ENCODE data around the gene RNASEH2B. TPM values are rescaled to one million over a fixed set of nuclear protein-coding genes. Genes with fewer than 3 reads are reported as not detected.

Gene RNASEH2B
- total and polyA plus RNA-seq, 2 donors, result 187 to 349 TPM

DNA sequence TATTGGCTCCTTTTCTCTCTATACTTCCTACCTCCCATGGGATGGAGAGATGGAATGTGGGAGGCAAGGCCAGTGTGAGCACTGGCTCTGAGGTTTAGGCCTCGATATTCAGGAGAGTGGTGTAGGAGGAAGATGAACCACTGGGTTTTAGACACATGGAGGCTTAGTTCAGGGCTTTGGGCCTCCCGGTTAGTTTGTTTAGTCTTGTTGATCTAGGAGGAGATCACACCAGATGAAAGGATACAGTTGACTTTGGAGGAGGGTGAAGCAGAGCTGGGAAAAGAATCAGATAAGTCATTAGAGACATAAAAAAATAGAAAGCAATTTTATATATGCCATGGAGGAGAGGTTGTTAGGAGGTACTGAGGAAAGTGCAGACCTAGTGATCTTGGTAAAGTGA is 30.9 kb downstream of the RNASEH2B start:
- Histone ChIP-seq H3K36me3 (ENCODE audit: control insufficient read depth in 2 of 2, insufficient read depth in 2 of 2, low read length in 1 of 2) (peaks cover 46 to 86% of the 10 kb centered on the region in 2 donors), H3K4me3 (ENCODE audit: low read length in 2 of 2) (no peak overlapping the region), H3K9me3 (ENCODE audit: control insufficient read depth in 2 of 2, insufficient read depth in 1 of 2, low read length in 1 of 2) (peaks cover 1 to 3% of the 10 kb centered on the region in 2 donors), H3K27ac (ENCODE audit: low read depth in 1 of 2, low read length in 1 of 2) (no peak overlapping the region), H3K27me3 (ENCODE audit: control insufficient read depth in 2 of 2, insufficient read depth in 1 of 2, low read length in 1 of 2) (no peaks in the 10 kb centered on the region), H3K4me1 (ENCODE audit: control insufficient read depth in 2 of 2, insufficient read depth in 2 of 2, low read length in 2 of 2) (no peaks in the 10 kb centered on the region)
- 95% methylated on average over 2 of the region's 2 CpGs for WGBS
- DNase-seq (ENCODE audit: low read depth in 6 of 9, low spot score in 9 of 9), result no peak

DNA sequence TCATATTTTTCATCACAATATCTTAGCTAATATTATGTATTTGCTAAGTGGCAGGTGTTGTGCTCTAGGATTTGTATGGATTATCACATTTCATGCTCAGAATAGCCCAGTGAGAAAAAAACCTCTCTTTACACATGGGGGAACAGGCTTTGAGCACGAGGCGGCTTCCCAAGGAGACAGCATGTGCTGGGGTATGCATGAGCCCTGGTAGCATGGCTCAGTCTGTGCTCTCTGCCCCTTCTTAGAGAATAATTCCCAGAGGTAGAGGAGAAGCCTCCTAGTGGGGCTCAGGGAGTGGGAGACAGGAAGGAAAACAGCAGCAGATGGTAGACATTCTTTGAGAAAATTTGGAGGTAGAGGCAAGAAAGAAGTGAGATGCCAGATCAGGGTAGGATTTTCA is 31.6 kb downstream of the RNASEH2B start:
- no peaks in the 10 kb centered on the region for H3K4me1 ChIP-seq (ENCODE audit: control insufficient read depth in 2 of 2, insufficient read depth in 2 of 2, low read length in 2 of 2)
- H3K36me3 ChIP-seq (ENCODE audit: control insufficient read depth in 2 of 2, insufficient read depth in 2 of 2, low read length in 1 of 2), result peaks cover 43 to 84% of the 10 kb centered on the region in 2 donors
- H3K4me3 ChIP-seq (ENCODE audit: low read length in 2 of 2), result no peak overlapping the region
- peaks cover 1 to 3% of the 10 kb centered on the region in 2 donors for H3K9me3 ChIP-seq (ENCODE audit: control insufficient read depth in 2 of 2, insufficient read depth in 1 of 2, low read length in 1 of 2)
- H3K27me3 ChIP-seq (ENCODE audit: control insufficient read depth in 2 of 2, insufficient read depth in 1 of 2, low read length in 1 of 2), result no peaks in the 10 kb centered on the region
- DNase-seq (ENCODE audit: low read depth in 6 of 9, low spot score in 9 of 9), result no peak
- H3K27ac ChIP-seq (ENCODE audit: low read depth in 1 of 2, low read length in 1 of 2), result no peak overlapping the region
- WGBS, result 99% methylated on average over 2 of the region's 2 CpGs

- Histone ChIP-seq H3K4me1 (ENCODE audit: control insufficient read depth in 2 of 2, insufficient read depth in 2 of 2, low read length in 2 of 2) (no peaks in the 10 kb centered on the region), H3K4me3 (ENCODE audit: low read length in 2 of 2) (no peak overlapping the region), H3K9me3 (ENCODE audit: control insufficient read depth in 2 of 2, insufficient read depth in 1 of 2, low read length in 1 of 2) (peaks cover 0 to 1% of the 10 kb centered on the region in 2 donors), H3K27ac (ENCODE audit: low read depth in 1 of 2, low read length in 1 of 2) (no peak overlapping the region), H3K36me3 (ENCODE audit: control insufficient read depth in 2 of 2, insufficient read depth in 2 of 2, low read length in 1 of 2) (peaks cover 32 to 82% of the 10 kb centered on the region in 2 donors), H3K27me3 (ENCODE audit: control insufficient read depth in 2 of 2, insufficient read depth in 1 of 2, low read length in 1 of 2) (no peaks in the 10 kb centered on the region)
- no peak for DNase-seq (ENCODE audit: low read depth in 6 of 9, low spot score in 9 of 9)
- WGBS, result 81% methylated on average over 3 of the region's 3 CpGs
Observed at GRCh38 chr13:50942630-50943311, 33.2 kb downstream of the RNASEH2B start.

GRCh38 chr13:50945669-50946068 is 36.1 kb downstream of the RNASEH2B start:
- H3K27ac ChIP-seq (ENCODE audit: low read depth in 1 of 2, low read length in 1 of 2), result no peak overlapping the region
- no peaks in the 10 kb centered on the region for H3K27me3 ChIP-seq (ENCODE audit: control insufficient read depth in 2 of 2, insufficient read depth in 1 of 2, low read length in 1 of 2)
- H3K9me3 ChIP-seq (ENCODE audit: control insufficient read depth in 2 of 2, insufficient read depth in 1 of 2, low read length in 1 of 2), result no peaks in the 10 kb centered on the region
- WGBS, result 52% methylated on average over 1 of the region's 1 CpG
- H3K4me1 ChIP-seq (ENCODE audit: control insufficient read depth in 2 of 2, insufficient read depth in 2 of 2, low read length in 2 of 2), result no peaks in the 10 kb centered on the region
- peaks cover 28 to 88% of the 10 kb centered on the region in 2 donors for H3K36me3 ChIP-seq (ENCODE audit: control insufficient read depth in 2 of 2, insufficient read depth in 2 of 2, low read length in 1 of 2)
- DNase-seq (ENCODE audit: low read depth in 6 of 9, low spot score in 9 of 9), result no peak
- H3K4me3 ChIP-seq (ENCODE audit: low read length in 2 of 2), result no peak overlapping the region

DNA sequence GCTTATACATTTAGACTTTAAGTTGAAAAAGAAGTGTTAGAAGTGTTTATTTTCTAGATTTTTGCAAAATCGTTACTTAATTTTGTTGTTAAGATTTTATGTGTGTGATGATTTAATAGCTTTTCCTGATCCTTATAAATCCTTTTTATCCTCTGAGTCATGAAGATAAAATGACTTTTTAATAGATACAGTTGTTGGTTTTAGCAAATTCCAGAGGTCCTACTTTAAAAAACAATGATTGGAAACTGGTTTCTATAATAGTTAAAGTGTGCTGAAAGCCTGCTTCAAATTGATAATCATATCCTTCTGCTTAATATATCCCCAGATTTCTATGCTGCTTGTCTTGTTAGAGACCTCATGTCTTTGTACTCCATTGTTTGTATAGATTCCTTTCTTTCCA is 39.0 kb downstream of the RNASEH2B start:
- no peak overlapping the region for H3K27ac ChIP-seq (ENCODE audit: low read depth in 1 of 2, low read length in 1 of 2)
- H3K4me3 ChIP-seq (ENCODE audit: low read length in 2 of 2), result no peak overlapping the region
- H3K9me3 ChIP-seq (ENCODE audit: control insufficient read depth in 2 of 2, insufficient read depth in 1 of 2, low read length in 1 of 2), result no peaks in the 10 kb centered on the region
- H3K36me3 ChIP-seq (ENCODE audit: control insufficient read depth in 2 of 2, insufficient read depth in 2 of 2, low read length in 1 of 2), result peaks cover 17 to 91% of the 10 kb centered on the region in 2 donors
- no peaks in the 10 kb centered on the region for H3K4me1 ChIP-seq (ENCODE audit: control insufficient read depth in 2 of 2, insufficient read depth in 2 of 2, low read length in 2 of 2)
- H3K27me3 ChIP-seq (ENCODE audit: control insufficient read depth in 2 of 2, insufficient read depth in 1 of 2, low read length in 1 of 2), result no peaks in the 10 kb centered on the region
- WGBS, result 96% methylated on average over 1 of the region's 1 CpG
- no peak for DNase-seq (ENCODE audit: low read depth in 6 of 9, low spot score in 9 of 9)

DNA sequence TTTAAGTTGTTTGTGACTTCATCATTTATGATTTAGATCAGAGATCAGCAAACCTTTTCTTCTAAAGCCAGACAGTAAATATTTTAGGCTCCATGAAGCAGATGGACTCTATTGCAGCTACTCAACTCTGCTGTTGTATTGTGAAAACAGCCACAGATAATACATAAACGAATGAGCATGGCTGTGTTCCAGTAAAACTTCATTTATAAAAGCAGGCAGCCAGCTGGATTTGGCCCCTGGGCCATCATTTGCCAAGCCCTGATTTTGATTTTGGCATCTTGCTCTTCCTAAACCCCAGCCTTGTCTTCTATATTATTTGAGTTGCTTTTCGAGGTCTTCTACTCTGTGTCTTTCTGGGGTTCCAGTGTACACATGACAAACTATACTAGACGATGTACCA is 41.3 kb downstream of the RNASEH2B start:
- H3K4me3 ChIP-seq (ENCODE audit: low read length in 2 of 2), result no peak overlapping the region
- no peaks in the 10 kb centered on the region for H3K4me1 ChIP-seq (ENCODE audit: control insufficient read depth in 2 of 2, insufficient read depth in 2 of 2, low read length in 2 of 2)
- WGBS, result 75% methylated on average over 3 of the region's 3 CpGs
- DNase-seq (ENCODE audit: low read depth in 6 of 9, low spot score in 9 of 9), result no peak
- H3K9me3 ChIP-seq (ENCODE audit: control insufficient read depth in 2 of 2, insufficient read depth in 1 of 2, low read length in 1 of 2), result no peaks in the 10 kb centered on the region
- H3K36me3 ChIP-seq (ENCODE audit: control insufficient read depth in 2 of 2, insufficient read depth in 2 of 2, low read length in 1 of 2), result peaks cover 7 to 87% of the 10 kb centered on the region in 2 donors
- H3K27ac ChIP-seq (ENCODE audit: low read depth in 1 of 2, low read length in 1 of 2), result peak overlapping the region in 1 of 2 donors; percentile 13
- H3K27me3 ChIP-seq (ENCODE audit: control insufficient read depth in 2 of 2, insufficient read depth in 1 of 2, low read length in 1 of 2), result no peaks in the 10 kb centered on the region

DNA sequence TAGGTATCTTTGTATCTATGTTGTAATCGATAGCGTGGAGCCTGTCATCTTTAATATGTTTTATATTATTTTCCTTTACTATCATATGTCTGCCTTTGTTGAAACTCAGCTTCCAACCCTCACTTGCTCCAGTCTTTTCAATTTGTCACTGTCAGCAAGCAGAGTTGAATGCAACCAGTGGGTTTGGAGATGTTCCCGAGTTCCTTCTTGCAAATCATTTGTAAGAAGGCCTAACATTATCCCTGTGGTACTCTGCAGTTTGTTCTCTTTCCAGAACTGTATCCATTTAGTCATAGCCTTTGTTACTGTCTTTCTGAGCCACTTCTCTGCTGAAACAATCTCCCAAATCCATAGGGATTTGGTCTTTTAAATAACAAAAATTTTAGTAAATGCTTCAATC is 41.8 kb downstream of the RNASEH2B start:
- peaks cover 6 to 89% of the 10 kb centered on the region in 2 donors for H3K36me3 ChIP-seq (ENCODE audit: control insufficient read depth in 2 of 2, insufficient read depth in 2 of 2, low read length in 1 of 2)
- 94% methylated on average over 3 of the region's 3 CpGs for WGBS
- no peak overlapping the region for H3K4me3 ChIP-seq (ENCODE audit: low read length in 2 of 2)
- no peaks in the 10 kb centered on the region for H3K9me3 ChIP-seq (ENCODE audit: control insufficient read depth in 2 of 2, insufficient read depth in 1 of 2, low read length in 1 of 2)
- H3K4me1 ChIP-seq (ENCODE audit: control insufficient read depth in 2 of 2, insufficient read depth in 2 of 2, low read length in 2 of 2), result no peaks in the 10 kb centered on the region
- no peak for DNase-seq (ENCODE audit: low read depth in 6 of 9, low spot score in 9 of 9)
- no peaks in the 10 kb centered on the region for H3K27me3 ChIP-seq (ENCODE audit: control insufficient read depth in 2 of 2, insufficient read depth in 1 of 2, low read length in 1 of 2)
- H3K27ac ChIP-seq (ENCODE audit: low read depth in 1 of 2, low read length in 1 of 2), result no peak overlapping the region

DNA sequence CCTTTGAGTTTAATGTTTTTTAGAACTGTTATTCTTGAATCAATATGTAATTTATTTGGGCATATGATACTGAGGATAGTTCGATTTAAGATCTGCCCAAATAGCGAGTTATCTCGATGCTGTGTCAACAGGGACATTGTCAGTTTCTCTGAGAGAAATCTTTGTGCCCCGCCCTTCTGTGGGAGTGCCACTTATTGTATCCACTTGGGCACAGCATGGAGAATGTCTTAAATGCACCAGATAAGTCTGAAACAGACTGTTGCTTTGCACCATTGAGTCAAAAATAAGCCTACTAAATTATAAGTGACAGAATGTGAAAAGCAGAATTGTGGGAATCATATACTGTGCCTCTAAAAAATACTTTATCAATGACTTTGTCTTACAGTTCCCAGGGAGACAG is 45.6 kb downstream of the RNASEH2B start:
- no peaks in the 10 kb centered on the region for H3K4me1 ChIP-seq (ENCODE audit: control insufficient read depth in 2 of 2, insufficient read depth in 2 of 2, low read length in 2 of 2)
- H3K4me3 ChIP-seq (ENCODE audit: low read length in 2 of 2), result no peak overlapping the region
- over 99% methylated on average over 4 of the region's 4 CpGs for WGBS
- H3K27ac ChIP-seq (ENCODE audit: low read depth in 1 of 2, low read length in 1 of 2), result no peak overlapping the region
- DNase-seq (ENCODE audit: low read depth in 6 of 9, low spot score in 9 of 9), result no peak
- H3K9me3 ChIP-seq (ENCODE audit: control insufficient read depth in 2 of 2, insufficient read depth in 1 of 2, low read length in 1 of 2), result no peaks in the 10 kb centered on the region
- H3K36me3 ChIP-seq (ENCODE audit: control insufficient read depth in 2 of 2, insufficient read depth in 2 of 2, low read length in 1 of 2), result peaks cover 5 to 69% of the 10 kb centered on the region in 2 donors
- H3K27me3 ChIP-seq (ENCODE audit: control insufficient read depth in 2 of 2, insufficient read depth in 1 of 2, low read length in 1 of 2), result no peaks in the 10 kb centered on the region

- Histone ChIP-seq H3K27ac (ENCODE audit: low read depth in 1 of 2, low read length in 1 of 2) (no peak overlapping the region), H3K27me3 (ENCODE audit: control insufficient read depth in 2 of 2, insufficient read depth in 1 of 2, low read length in 1 of 2) (no peaks in the 10 kb centered on the region), H3K4me3 (ENCODE audit: low read length in 2 of 2) (no peak overlapping the region), H3K9me3 (ENCODE audit: control insufficient read depth in 2 of 2, insufficient read depth in 1 of 2, low read length in 1 of 2) (no peaks in the 10 kb centered on the region), H3K36me3 (ENCODE audit: control insufficient read depth in 2 of 2, insufficient read depth in 2 of 2, low read length in 1 of 2) (peaks cover 3 to 70% of the 10 kb centered on the region in 2 donors), H3K4me1 (ENCODE audit: control insufficient read depth in 2 of 2, insufficient read depth in 2 of 2, low read length in 2 of 2) (no peaks in the 10 kb centered on the region)
- WGBS, result 100% methylated on average over 1 of the region's 1 CpG
- DNase-seq (ENCODE audit: low read depth in 6 of 9, low spot score in 9 of 9), result no peak
Observed at GRCh38 chr13:50955798-50956197, 46.2 kb downstream of the RNASEH2B start.
